GM12878 (cell line): ENCODE data around the gene ITFG1. TPM values are rescaled to one million over a fixed set of nuclear protein-coding genes. Genes with fewer than 3 reads are reported as not detected.

Experiments
- ATAC-seq: fragments of 200-7000 bp; cut with Tn5 transposase; 3 replicates; pipeline ENCODE4 v1.9.1; 2020; ENCODE audit warnings: mild to moderate bottlenecking, moderate library complexity
- BruUV-seq: library from RNA; stranded (reverse); fragments of 400-500 nt; replicated peaks from 2 replicates; lab custom pipeline; 2021; lab: Mats Ljungman, UMichigan
- CTCF ChIA-PET: fragments of 300-600 bp; sonication (Branson Sonifier 250); formaldehyde crosslinking; extraction: SDS; loops from one replicate; lab custom pipeline; 2021; ENCODE audit warnings: inconsistent platforms; lab: Yijun Ruan, JAX
- POLR2A ChIA-PET: fragments of 350-600 bp; formaldehyde crosslinking; extraction: SDS; loops from one replicate; lab custom pipeline; 2021; ENCODE audit warnings: inconsistent platforms; lab: Charles Lee
- RAD21 ChIA-PET: fragments of 300-600 bp; sonication (Branson Sonifier 250); formaldehyde crosslinking; loops from one replicate; lab custom pipeline; 2023; ENCODE audit warnings: antibody characterized with exemption; ENCODE audit not compliant: unreplicated experiment; lab: Charles Lee
- SMC1A ChIA-PET: fragments of 300-600 bp; sonication (Branson Sonifier 250); formaldehyde crosslinking; loops from one replicate; lab custom pipeline; 2023; ENCODE audit not compliant: unreplicated experiment, uncharacterized antibody; lab: Charles Lee
- DNase-seq: peaks from one replicate; pipeline ENCODE4 v3.0.0-alpha.2; 2011; ENCODE audit warnings: low read depth, low spot score
- FAIRE-seq: peaks from 3 replicates; lab custom pipeline; 2011; peaks lifted over from hg19 to GRCh38; lab: Jason Lieb, UNC
- H2AFZ ChIP-seq: 2 replicates; pipeline ENCODE4 v1.6.0; 2011; ENCODE audit warnings: low read depth, low read length, control low read depth; ENCODE audit not compliant: control insufficient read depth
- H3K27ac ChIP-seq: 2 replicates; pipeline ENCODE4 v1.5.1; 2011; ENCODE audit warnings: control low read depth; ENCODE audit not compliant: control insufficient read depth, insufficient read depth
- H3K27me3 ChIP-seq, 2 experiments: replicated peaks in 1 of 2; 2 replicates each; pipeline versions ENCODE4 v1.6.0 to v1.6.1; 2011; ENCODE audit warnings: low read length in 1 of 2; ENCODE audit not compliant: control insufficient read depth in 2 of 2, insufficient read depth in 2 of 2
- H3K36me3 ChIP-seq, 2 experiments: 2 replicates each; pipeline ENCODE4 v1.5.1; 2011; ENCODE audit warnings: low read length in 1 of 2; ENCODE audit not compliant: control insufficient read depth in 2 of 2, insufficient read depth in 2 of 2
- H3K4me1 ChIP-seq: 2 replicates; pipeline ENCODE4 v1.6.1; 2011; ENCODE audit warnings: mild to moderate bottlenecking, low read length, moderate library complexity, mixed read lengths; ENCODE audit not compliant: control insufficient read depth, insufficient read depth
- H3K4me2 ChIP-seq: 2 replicates; pipeline ENCODE4 v1.6.0; 2011; ENCODE audit warnings: control low read depth; ENCODE audit not compliant: control insufficient read depth, insufficient read depth
- H3K4me3 ChIP-seq: fragments of 200-600 bp; sonication (generic); 2 replicates; pipeline ENCODE4 v1.5.1; 2016
- H3K79me2 ChIP-seq: 2 replicates; pipeline ENCODE4 v1.6.0; 2011; ENCODE audit warnings: low read length; ENCODE audit not compliant: control insufficient read depth, insufficient read depth
- H3K9ac ChIP-seq: 2 replicates; pipeline ENCODE4 v1.8.0; 2011; ENCODE audit warnings: low read length, control low read depth, mixed read lengths; ENCODE audit not compliant: control insufficient read depth, insufficient read depth
- H3K9me3 ChIP-seq: replicated peaks from 3 replicates; pipeline ENCODE4 v1.5.1; 2011; ENCODE audit warnings: mild to moderate bottlenecking, low read length; ENCODE audit not compliant: control insufficient read depth, insufficient read depth
- H4K20me1 ChIP-seq: 2 replicates; pipeline ENCODE4 v1.6.0; 2011; ENCODE audit not compliant: control insufficient read depth, insufficient read depth
- MAX ChIP-seq: IDR thresholded peaks from 2 replicates; pipeline ENCODE4 v1.6.1; 2012; ENCODE audit warnings: low read depth, low read length, improper control_type of control experiment
- NR2F1 ChIP-seq: fragments of 450-650 bp; conservative IDR thresholded peaks from 2 replicates; pipeline ENCODE4 v1.6.1; 2017; ENCODE audit warnings: mild to moderate bottlenecking
- RAD51 ChIP-seq: fragments of 450-650 bp; IDR thresholded peaks from 2 replicates; pipeline ENCODE4 v1.6.1; 2016; ENCODE audit warnings: moderate library complexity, mild to moderate bottlenecking, inconsistent platforms
- REST ChIP-seq: IDR thresholded peaks from 2 replicates; pipeline ENCODE4 v1.6.1; 2012; ENCODE audit warnings: mild to moderate bottlenecking, low read depth, low read length
- SMARCA5 ChIP-seq: fragments of 450-650 bp; IDR thresholded peaks from 2 replicates; pipeline ENCODE4 v1.6.1; 2017; ENCODE audit warnings: mild to moderate bottlenecking
- SUZ12 ChIP-seq: fragments of 200-600 bp; sonication (generic); IDR thresholded peaks from one replicate; pipeline ENCODE4 v1.6.1; 2018; ENCODE audit warnings: antibody characterized with exemption, mild to moderate bottlenecking; ENCODE audit not compliant: unreplicated experiment
- WGBS: methylation state at CpG from one replicate; pipeline ENCODE4 v1.1.6; 2016; ENCODE audit warnings: low lambda C conversion rate; ENCODE audit not compliant: insufficient replicate concordance, insufficient coverage; ENCODE audit errors: missing lambda C conversion rate; 5-methylcytosine and 5-hydroxymethylcytosine counted together
- in situ Hi-C: fragments of 300-500 bp; cut with MboI; formaldehyde crosslinking; loops from 9 replicates; pipeline ENCODE4 v1.14.3; 2018; ENCODE audit warnings: mixed read lengths
- intact Hi-C: fragments of 100-400 bp; cut with micrococcal nuclease; formaldehyde crosslinking; loops from one replicate; pipeline ENCODE4 v1.14.2; 2022; ENCODE audit not compliant: unreplicated experiment
- polyA plus RNA-seq, 11 experiments: library from polyadenylated mRNA; depleted of rRNA in 4 of 11; unstranded in 6 of 11; stranded (reverse) in 5 of 11; fragments of >200 nt; fragmentation: Nextera tagmentation in 4 of 11; fragmentation: Illumina TruSeq in 1 of 11; extraction: Ambion mirVana in 4 of 11; extraction: Trizol in 1 of 11; gene quantifications; 1 replicate in 1 of 11; 2 replicates in 10 of 11; pipeline versions ENCODE4 v1.2.1 to v1.2.3, GENCODE V29; 2011 to 2016; ENCODE audit warnings: inconsistent platforms in 2 of 11, missing spikeins in 2 of 11, low read depth in 1 of 11
- total RNA-seq, 4 experiments: library from RNA; depleted of rRNA in 3 of 4; stranded (reverse); fragments of >200 nt in 3 of 4; fragmentation: Illumina TruSeq in 1 of 4; extraction: Trizol in 1 of 4; gene quantifications; 2 replicates each; pipeline versions ENCODE4 v1.2.1 to v1.2.3, GENCODE V29; 2013 to 2021
- TF ChIP-seq, protein P1 (sequence below): fragments of 150-350 bp; IDR thresholded peaks from 2 replicates; pipeline ENCODE4 v1.6.1; 2016; ENCODE audit warnings: low read depth, low read length
- TF ChIP-seq, protein P2 (sequence below): fragments of 450-650 bp; IDR thresholded peaks from 2 replicates; pipeline ENCODE4 v1.6.1; 2017; ENCODE audit warnings: antibody characterized with exemption, mild to moderate bottlenecking, moderate library complexity
- TF ChIP-seq, protein P3 (sequence below): fragments of 450-650 bp; IDR thresholded peaks from 2 replicates; pipeline ENCODE4 v1.6.1; 2014; ENCODE audit warnings: mild to moderate bottlenecking

The ITFG1 gene
- total and polyA plus RNA-seq, 10 of the 15 experiments (the other 5 are each of a cell fraction or from before 2014, with no cell fraction given): 9.3 to 56.3 (median 28.6) TPM

- no peak overlapping the region for H3K4me2 ChIP-seq
- DNase-seq (no peak), ATAC-seq (no peak), FAIRE-seq (no peak)
- intact Hi-C loops: no loop called here
- H3K9me3 ChIP-seq: no peaks in the 10 kb centered on the region; the same call in 2 of the 3 replicates
- POLR2A ChIA-PET: no interaction called here
- SMC1A ChIA-PET: no interaction called here
- no peak overlapping the region for H3K9ac ChIP-seq
- H4K20me1 ChIP-seq: no peaks in the 10 kb centered on the region
- CTCF ChIA-PET: no interaction called here
- H3K27me3 ChIP-seq: no peaks in the 10 kb centered on the region
- WGBS: 100% methylated on average over 6 of the region's 6 CpGs
- no peaks in the 10 kb centered on the region for H3K4me1 ChIP-seq
- no peak overlapping the region for H3K4me3 ChIP-seq
- H3K27ac ChIP-seq: no peak overlapping the region
- TF ChIP-seq SMARCA5 (no peak), NR2F1 (no peak), MAX (no peak), RAD51 (no peak), REST (no peak), SUZ12 (no peak)
- TF ChIP-seq, protein P1, sequence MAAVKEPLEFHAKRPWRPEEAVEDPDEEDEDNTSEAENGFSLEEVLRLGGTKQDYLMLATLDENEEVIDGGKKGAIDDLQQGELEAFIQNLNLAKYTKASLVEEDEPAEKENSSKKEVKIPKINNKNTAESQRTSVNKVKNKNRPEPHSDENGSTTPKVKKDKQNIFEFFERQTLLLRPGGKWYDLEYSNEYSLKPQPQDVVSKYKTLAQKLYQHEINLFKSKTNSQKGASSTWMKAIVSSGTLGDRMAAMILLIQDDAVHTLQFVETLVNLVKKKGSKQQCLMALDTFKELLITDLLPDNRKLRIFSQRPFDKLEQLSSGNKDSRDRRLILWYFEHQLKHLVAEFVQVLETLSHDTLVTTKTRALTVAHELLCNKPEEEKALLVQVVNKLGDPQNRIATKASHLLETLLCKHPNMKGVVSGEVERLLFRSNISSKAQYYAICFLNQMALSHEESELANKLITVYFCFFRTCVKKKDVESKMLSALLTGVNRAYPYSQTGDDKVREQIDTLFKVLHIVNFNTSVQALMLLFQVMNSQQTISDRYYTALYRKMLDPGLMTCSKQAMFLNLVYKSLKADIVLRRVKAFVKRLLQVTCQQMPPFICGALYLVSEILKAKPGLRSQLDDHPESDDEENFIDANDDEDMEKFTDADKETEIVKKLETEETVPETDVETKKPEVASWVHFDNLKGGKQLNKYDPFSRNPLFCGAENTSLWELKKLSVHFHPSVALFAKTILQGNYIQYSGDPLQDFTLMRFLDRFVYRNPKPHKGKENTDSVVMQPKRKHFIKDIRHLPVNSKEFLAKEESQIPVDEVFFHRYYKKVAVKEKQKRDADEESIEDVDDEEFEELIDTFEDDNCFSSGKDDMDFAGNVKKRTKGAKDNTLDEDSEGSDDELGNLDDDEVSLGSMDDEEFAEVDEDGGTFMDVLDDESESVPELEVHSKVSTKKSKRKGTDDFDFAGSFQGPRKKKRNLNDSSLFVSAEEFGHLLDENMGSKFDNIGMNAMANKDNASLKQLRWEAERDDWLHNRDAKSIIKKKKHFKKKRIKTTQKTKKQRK: no peak
- TF ChIP-seq, protein P2, sequence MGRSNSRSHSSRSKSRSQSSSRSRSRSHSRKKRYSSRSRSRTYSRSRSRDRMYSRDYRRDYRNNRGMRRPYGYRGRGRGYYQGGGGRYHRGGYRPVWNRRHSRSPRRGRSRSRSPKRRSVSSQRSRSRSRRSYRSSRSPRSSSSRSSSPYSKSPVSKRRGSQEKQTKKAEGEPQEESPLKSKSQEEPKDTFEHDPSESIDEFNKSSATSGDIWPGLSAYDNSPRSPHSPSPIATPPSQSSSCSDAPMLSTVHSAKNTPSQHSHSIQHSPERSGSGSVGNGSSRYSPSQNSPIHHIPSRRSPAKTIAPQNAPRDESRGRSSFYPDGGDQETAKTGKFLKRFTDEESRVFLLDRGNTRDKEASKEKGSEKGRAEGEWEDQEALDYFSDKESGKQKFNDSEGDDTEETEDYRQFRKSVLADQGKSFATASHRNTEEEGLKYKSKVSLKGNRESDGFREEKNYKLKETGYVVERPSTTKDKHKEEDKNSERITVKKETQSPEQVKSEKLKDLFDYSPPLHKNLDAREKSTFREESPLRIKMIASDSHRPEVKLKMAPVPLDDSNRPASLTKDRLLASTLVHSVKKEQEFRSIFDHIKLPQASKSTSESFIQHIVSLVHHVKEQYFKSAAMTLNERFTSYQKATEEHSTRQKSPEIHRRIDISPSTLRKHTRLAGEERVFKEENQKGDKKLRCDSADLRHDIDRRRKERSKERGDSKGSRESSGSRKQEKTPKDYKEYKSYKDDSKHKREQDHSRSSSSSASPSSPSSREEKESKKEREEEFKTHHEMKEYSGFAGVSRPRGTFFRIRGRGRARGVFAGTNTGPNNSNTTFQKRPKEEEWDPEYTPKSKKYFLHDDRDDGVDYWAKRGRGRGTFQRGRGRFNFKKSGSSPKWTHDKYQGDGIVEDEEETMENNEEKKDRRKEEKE: no peak
- TF ChIP-seq, protein P3, sequence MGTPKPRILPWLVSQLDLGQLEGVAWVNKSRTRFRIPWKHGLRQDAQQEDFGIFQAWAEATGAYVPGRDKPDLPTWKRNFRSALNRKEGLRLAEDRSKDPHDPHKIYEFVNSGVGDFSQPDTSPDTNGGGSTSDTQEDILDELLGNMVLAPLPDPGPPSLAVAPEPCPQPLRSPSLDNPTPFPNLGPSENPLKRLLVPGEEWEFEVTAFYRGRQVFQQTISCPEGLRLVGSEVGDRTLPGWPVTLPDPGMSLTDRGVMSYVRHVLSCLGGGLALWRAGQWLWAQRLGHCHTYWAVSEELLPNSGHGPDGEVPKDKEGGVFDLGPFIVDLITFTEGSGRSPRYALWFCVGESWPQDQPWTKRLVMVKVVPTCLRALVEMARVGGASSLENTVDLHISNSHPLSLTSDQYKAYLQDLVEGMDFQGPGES: no peak
- no TSS peak for BruUV-seq
- RAD21 ChIA-PET: no interaction called here
- H3K79me2 ChIP-seq: no peaks in the 10 kb centered on the region
- H2AFZ ChIP-seq: no peak overlapping the region
- H3K36me3 ChIP-seq: peaks cover 1 to 5% of the 10 kb centered on the region in 2 experiments; a peak in 3 of 4 replicates
- in situ Hi-C loops: no loop called here
Observed at GRCh38 chr16:47299587-47299986, 161.3 kb downstream of the ITFG1 start.
